ENCODE data around the gene C2CD4B. TPM values are rescaled to one million over a fixed set of nuclear protein-coding genes. Genes with fewer than 3 reads are reported as not detected.

C2CD4B gene
- polyA plus RNA-seq, 1 experiment: not detected

DNA sequence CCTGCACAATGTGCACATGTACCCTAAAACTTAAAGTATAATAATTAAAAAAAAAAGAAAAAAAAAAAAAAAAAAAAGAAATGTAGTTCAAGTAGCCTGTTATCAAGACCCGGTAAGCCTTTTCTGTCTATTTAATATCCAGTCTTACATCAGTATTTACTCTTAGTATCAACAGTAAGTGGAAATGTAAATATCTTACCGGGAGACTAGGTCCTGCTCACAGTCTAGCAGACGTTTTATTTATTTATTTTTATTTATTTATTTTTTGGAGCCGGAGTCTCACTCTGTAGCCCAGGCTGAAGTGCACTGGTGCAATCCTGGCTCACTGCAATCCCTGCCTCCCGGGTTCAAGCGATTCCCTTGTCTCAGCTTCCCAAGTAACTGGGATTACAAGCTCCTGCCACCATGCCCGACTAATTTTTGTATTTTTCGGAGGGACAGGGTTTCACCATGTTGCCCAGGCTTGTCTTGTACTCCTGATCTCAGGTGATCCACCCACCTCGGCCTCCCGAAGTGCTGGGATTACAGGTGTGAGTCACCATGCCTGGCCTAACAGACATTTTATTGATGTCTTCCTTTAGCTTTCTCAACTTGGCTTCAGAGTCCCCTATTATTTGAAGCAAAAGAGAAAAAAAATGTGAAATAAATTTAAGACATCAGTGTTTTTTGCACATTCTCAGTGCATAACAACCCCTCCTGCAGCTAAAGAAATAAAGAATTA lies 19.9 kb downstream of the C2CD4B start:
- TF ChIP-seq, protein P1, sequence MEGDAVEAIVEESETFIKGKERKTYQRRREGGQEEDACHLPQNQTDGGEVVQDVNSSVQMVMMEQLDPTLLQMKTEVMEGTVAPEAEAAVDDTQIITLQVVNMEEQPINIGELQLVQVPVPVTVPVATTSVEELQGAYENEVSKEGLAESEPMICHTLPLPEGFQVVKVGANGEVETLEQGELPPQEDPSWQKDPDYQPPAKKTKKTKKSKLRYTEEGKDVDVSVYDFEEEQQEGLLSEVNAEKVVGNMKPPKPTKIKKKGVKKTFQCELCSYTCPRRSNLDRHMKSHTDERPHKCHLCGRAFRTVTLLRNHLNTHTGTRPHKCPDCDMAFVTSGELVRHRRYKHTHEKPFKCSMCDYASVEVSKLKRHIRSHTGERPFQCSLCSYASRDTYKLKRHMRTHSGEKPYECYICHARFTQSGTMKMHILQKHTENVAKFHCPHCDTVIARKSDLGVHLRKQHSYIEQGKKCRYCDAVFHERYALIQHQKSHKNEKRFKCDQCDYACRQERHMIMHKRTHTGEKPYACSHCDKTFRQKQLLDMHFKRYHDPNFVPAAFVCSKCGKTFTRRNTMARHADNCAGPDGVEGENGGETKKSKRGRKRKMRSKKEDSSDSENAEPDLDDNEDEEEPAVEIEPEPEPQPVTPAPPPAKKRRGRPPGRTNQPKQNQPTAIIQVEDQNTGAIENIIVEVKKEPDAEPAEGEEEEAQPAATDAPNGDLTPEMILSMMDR (IDR thresholded peaks at IDR 0.05; ENCODE audit: low read depth, low read length): no peak
- DNase-seq (ENCODE audit: low read depth, low spot score): no peak
- no peaks in the 10 kb centered on the region for H3K9me3 ChIP-seq (ENCODE audit: control insufficient read depth, insufficient read depth, low read length)
- peaks cover 11% of the 10 kb centered on the region for H3K27me3 ChIP-seq (ENCODE audit: control insufficient read depth, insufficient read depth, low read length)
- CTCF ChIA-PET: interaction anchor here (0.6 kb wide), 1 partner anchor 179 kb away, joined by 4 read pairs; no protein-coding TSS in a partner anchor
- POLR2A ChIA-PET: no interaction called here
- no peak overlapping the region for H3K27ac ChIP-seq (ENCODE audit: low read depth, low read length)
- H3K4me3 ChIP-seq (ENCODE audit: low read depth, low read length): no peak overlapping the region

DNA sequence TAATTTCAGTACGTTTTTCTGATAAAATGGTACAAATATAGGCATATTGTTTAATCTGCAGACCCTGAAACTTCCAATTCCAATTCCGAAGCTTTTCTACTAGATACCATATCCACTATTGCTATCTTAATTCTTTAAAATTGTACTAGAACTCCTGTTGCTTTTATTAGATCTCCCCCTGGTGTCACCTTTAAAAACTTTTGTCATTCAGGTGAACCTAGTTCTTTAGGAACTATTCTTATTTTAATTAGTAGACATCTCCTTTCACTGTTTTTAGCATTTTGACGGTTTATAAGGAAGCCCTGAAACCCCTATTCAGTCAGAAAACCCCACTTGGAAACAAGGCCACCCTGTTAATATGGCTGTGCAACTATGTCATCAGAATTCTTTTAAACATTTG lies 22.3 kb downstream of the C2CD4B start:
- Histone ChIP-seq H3K27me3 (ENCODE audit: control insufficient read depth, insufficient read depth, low read length) (peaks cover 10% of the 10 kb centered on the region), H3K27ac (ENCODE audit: low read depth, low read length) (no peak overlapping the region), H3K4me3 (ENCODE audit: low read depth, low read length) (no peak overlapping the region), H3K9me3 (ENCODE audit: control insufficient read depth, insufficient read depth, low read length) (no peaks in the 10 kb centered on the region)
- ChIA-PET CTCF (interaction anchor here (0.9 kb wide), 1 partner anchor 17 kb away, joined by 3 read pairs; no protein-coding TSS in a partner anchor), POLR2A (interaction anchor here (0.7 kb wide), 1 partner anchor 379 kb away, joined by 9 read pairs; no protein-coding TSS in a partner anchor)
- no peak for DNase-seq (ENCODE audit: low read depth, low spot score)
- TF ChIP-seq, protein P1 (IDR thresholded peaks at IDR 0.05; ENCODE audit: low read depth, low read length): no peak

DNA sequence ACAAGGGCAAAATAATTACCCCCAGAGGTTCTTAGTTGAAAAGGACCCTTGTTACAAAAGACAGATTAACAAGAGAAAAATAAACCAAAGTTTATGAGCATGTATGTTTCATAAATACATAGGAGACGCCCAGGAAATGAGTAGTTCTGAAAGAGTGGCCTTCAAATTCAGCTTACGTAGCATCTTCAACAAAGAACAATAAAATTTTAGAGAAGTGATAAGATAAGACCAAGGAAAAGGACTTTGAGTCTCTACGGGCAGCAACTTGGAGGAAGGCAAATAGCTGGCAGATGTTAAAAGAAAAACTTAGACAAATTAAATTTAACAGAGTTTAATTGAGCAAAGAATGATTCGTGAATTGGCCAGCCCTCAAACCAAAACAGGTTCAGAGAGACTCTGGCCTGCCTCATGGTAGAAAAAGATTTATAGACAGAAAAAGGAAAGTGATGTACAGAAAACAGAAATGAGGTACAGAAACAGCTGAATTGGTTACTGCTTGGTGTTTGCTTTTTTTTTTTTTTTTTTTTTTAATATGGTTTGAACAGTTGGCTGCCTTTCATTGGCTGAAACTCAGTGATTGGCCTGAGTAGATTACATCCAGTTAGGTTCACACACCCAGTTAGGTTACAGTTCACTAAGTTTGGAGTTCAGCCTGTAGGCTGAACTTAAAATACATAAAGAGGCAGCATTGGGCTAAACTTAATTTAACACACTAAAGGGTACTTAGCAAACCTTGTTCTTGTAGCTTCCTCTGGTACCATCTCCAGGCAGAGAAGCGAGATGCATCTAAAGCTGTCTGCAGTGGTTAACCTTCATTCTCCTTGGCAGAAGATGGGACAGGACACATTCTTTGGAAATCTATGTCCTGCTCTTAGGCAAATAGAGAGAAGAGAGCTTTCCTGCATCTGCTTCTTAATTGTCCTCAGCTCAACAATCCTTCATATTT lies 23.2 kb downstream of the C2CD4B start:
- POLR2A ChIA-PET: interaction anchor here (0.7 kb wide), 1 partner anchor 380 kb away, joined by 9 read pairs; no protein-coding TSS in a partner anchor
- Histone ChIP-seq H3K27me3 (ENCODE audit: control insufficient read depth, insufficient read depth, low read length) (peaks cover 5% of the 10 kb centered on the region), H3K27ac (ENCODE audit: low read depth, low read length) (no peak overlapping the region), H3K9me3 (ENCODE audit: control insufficient read depth, insufficient read depth, low read length) (no peaks in the 10 kb centered on the region), H3K4me3 (ENCODE audit: low read depth, low read length) (no peak overlapping the region)
- TF ChIP-seq, protein P1 (IDR thresholded peaks at IDR 0.05; ENCODE audit: low read depth, low read length): no peak
- no peak for DNase-seq (ENCODE audit: low read depth, low spot score)
- CTCF ChIA-PET: interaction anchor here (0.9 kb wide), 1 partner anchor 16 kb away, joined by 3 read pairs; no protein-coding TSS in a partner anchor

DNA sequence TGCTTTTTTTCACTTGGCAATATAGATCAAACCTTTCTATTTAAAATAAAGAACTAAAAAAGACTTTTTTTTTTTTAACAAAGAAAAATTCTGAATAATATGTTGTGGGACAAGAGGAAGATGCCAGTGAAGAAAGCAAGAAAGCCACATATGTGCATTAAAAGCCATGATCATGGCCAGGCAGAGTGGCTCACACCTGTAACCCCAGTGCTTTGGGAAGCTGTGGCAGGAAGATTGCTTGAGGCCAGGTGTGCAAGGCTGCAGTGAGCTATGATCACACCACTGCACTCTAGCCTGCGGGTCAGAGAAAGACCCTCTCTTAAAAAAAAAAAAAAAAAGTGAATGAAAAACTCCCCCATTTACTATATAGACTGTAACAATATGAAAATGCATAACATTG lies 23.9 kb downstream of the C2CD4B start:
- H3K9me3 ChIP-seq (ENCODE audit: control insufficient read depth, insufficient read depth, low read length): no peaks in the 10 kb centered on the region
- H3K27me3 ChIP-seq (ENCODE audit: control insufficient read depth, insufficient read depth, low read length): peaks cover 5% of the 10 kb centered on the region
- TF ChIP-seq, protein P1 (IDR thresholded peaks at IDR 0.05; ENCODE audit: low read depth, low read length): no peak
- CTCF ChIA-PET: interaction anchor here (0.6 kb wide), 1 partner anchor 165 kb away, joined by 3 read pairs; no protein-coding TSS in a partner anchor
- DNase-seq (ENCODE audit: low read depth, low spot score): no peak
- POLR2A ChIA-PET: no interaction called here
- no peak overlapping the region for H3K4me3 ChIP-seq (ENCODE audit: low read depth, low read length)
- no peak overlapping the region for H3K27ac ChIP-seq (ENCODE audit: low read depth, low read length)

All from AG04450 (cell line).